GM23338 (cell line): Measurements from ENCODE around the gene CACNA1C. TPM values are rescaled to one million over a fixed set of nuclear protein-coding genes. Genes with fewer than 3 reads are reported as not detected.
A peak's percentile ranks its signal among the peaks of the same experiment; 100 is the strongest.

Experiments used
- ATAC-seq: fragments of 200-7000 bp; cut with Tn5 transposase; 3 replicates; pipeline ENCODE4 v1.9.1; 2020
- DNase-seq: peaks from one replicate; pipeline ENCODE4 v3.0.0-alpha.2; 2015; ENCODE audit warnings: low spot score
- H2AFZ ChIP-seq: fragments of 200-600 bp; sonication (generic); 2 replicates; pipeline ENCODE4 v1.8.0; 2016; ENCODE audit warnings: antibody characterized with exemption, mild to moderate bottlenecking, moderate library complexity
- H3F3A ChIP-seq: fragments of 200-600 bp; sonication (generic); replicated peaks from 2 replicates; pipeline ENCODE4 v1.8.0; 2017; ENCODE audit warnings: antibody characterized with exemption, mixed run types, low read depth
- H3K27ac ChIP-seq: fragments of 200-600 bp; sonication (generic); 2 replicates; pipeline ENCODE4 v1.6.1; 2016; ENCODE audit warnings: low read depth
- H3K27me3 ChIP-seq: fragments of 200-600 bp; sonication (generic); 2 replicates; pipeline ENCODE4 v1.8.0; 2016; ENCODE audit warnings: mild to moderate bottlenecking, mixed run types, moderate library complexity; ENCODE audit not compliant: insufficient read depth
- H3K36me3 ChIP-seq: fragments of 200-600 bp; sonication (generic); 2 replicates; pipeline ENCODE4 v1.8.0; 2016; ENCODE audit warnings: mild to moderate bottlenecking; ENCODE audit not compliant: insufficient read depth
- H3K4me1 ChIP-seq: fragments of 200-600 bp; sonication (generic); 2 replicates; pipeline ENCODE4 v1.8.0; 2016; ENCODE audit warnings: mild to moderate bottlenecking, moderate library complexity; ENCODE audit not compliant: insufficient read depth
- H3K4me2 ChIP-seq: fragments of 200-600 bp; sonication (generic); 2 replicates; pipeline ENCODE4 v1.7.1; 2017; ENCODE audit warnings: mixed run types
- H3K4me3 ChIP-seq: fragments of 200-600 bp; sonication (generic); 2 replicates; pipeline ENCODE4 v1.6.1; 2016; ENCODE audit warnings: mixed run types
- H3K79me2 ChIP-seq: fragments of 200-600 bp; sonication (generic); replicated peaks from 2 replicates; pipeline ENCODE4 v1.8.0; 2017; ENCODE audit warnings: mild to moderate bottlenecking; ENCODE audit not compliant: insufficient read depth
- H3K9me2 ChIP-seq: fragments of 200-600 bp; sonication (generic); 2 replicates; pipeline ENCODE4 v1.8.0; 2017; ENCODE audit not compliant: insufficient read depth
- H4K20me1 ChIP-seq: fragments of 200-600 bp; sonication (generic); replicated peaks from 2 replicates; pipeline ENCODE4 v1.8.0; 2017; ENCODE audit warnings: mild to moderate bottlenecking; ENCODE audit not compliant: insufficient read depth
- H3K27ac Mint-ChIP-seq: 2 replicates; pipeline ENCODE4 v1.8.0; 2020; ENCODE audit warnings: inconsistent platforms, mild to moderate bottlenecking, moderate library complexity, mixed read lengths
- H3K27me3 Mint-ChIP-seq: 3 replicates; pipeline ENCODE4 v1.8.0; 2022; ENCODE audit warnings: low read depth, mild to moderate bottlenecking, moderate library complexity, mixed read lengths, inconsistent platforms; ENCODE audit not compliant: insufficient read depth, poor library complexity
- H3K36me3 Mint-ChIP-seq: 3 replicates; pipeline ENCODE4 v1.8.0; 2021; ENCODE audit warnings: low read depth, mild to moderate bottlenecking, inconsistent platforms, moderate library complexity, mixed read lengths
- H3K4me1 Mint-ChIP-seq: 3 replicates; pipeline ENCODE4 v1.8.0; 2020; ENCODE audit warnings: mild to moderate bottlenecking, inconsistent platforms, mixed read lengths
- H3K4me3 Mint-ChIP-seq: 3 replicates; pipeline ENCODE4 v1.8.0; 2021; ENCODE audit warnings: moderate library complexity, mild to moderate bottlenecking, inconsistent platforms, mixed read lengths
- H3K9me3 Mint-ChIP-seq: 3 replicates; pipeline ENCODE4 v1.8.0; 2020; ENCODE audit warnings: moderate library complexity, mild to moderate bottlenecking, inconsistent platforms, mixed read lengths
- CREB1 ChIP-seq: fragments of 250-450 bp; sonication (Bioruptor Pico); IDR thresholded peaks from 2 replicates; pipeline ENCODE4 v1.5.0; 2020; ENCODE audit warnings: low read depth, mild to moderate bottlenecking, moderate library complexity
- ETS1 ChIP-seq: IDR thresholded peaks from 2 replicates; pipeline ENCODE4 v1.6.1; 2016; ENCODE audit warnings: antibody characterized with exemption
- EZH2phosphoT487 ChIP-seq: fragments of 200-600 bp; sonication (generic); IDR thresholded peaks from one replicate; pipeline ENCODE4 v1.8.1; 2018; ENCODE audit warnings: antibody characterized with exemption; ENCODE audit not compliant: unreplicated experiment
- NANOG ChIP-seq: IDR thresholded peaks from 2 replicates; pipeline ENCODE4 v1.6.1; 2016; ENCODE audit warnings: antibody characterized with exemption, borderline replicate concordance
- ZNF114 ChIP-seq: fragments of 250-450 bp; sonication (Bioruptor Pico); IDR thresholded peaks from 2 replicates; pipeline ENCODE4 v1.5.0; 2020; ENCODE audit warnings: mild to moderate bottlenecking, moderate library complexity
- ZNF331 ChIP-seq: fragments of 250-450 bp; sonication (Bioruptor Pico); IDR thresholded peaks from 2 replicates; pipeline ENCODE4 v1.5.0; 2020; ENCODE audit warnings: low read depth, mild to moderate bottlenecking, moderate library complexity
- polyA plus RNA-seq: library from polyadenylated mRNA; unstranded; fragments of >200 nt; fragmentation: Nextera tagmentation; extraction: Ambion mirVana; gene quantifications from 2 replicates; pipeline ENCODE4 v1.2.1, GENCODE V29; 2016
- total RNA-seq: library from RNA; depleted of rRNA; stranded (reverse); fragments of >200 nt; shearing (Covaris generic); gene quantifications from 2 replicates; pipeline ENCODE4 v1.2.3, GENCODE V29; 2014
- TF ChIP-seq, protein P1 (sequence below): IDR thresholded peaks from one replicate; pipeline ENCODE4 v1.6.1; 2018; ENCODE audit warnings: antibody characterized with exemption; ENCODE audit not compliant: unreplicated experiment
- TF ChIP-seq, protein P2 (sequence below), 2 experiments: fragments of 200-600 bp in 1 of 2; sonication (generic) in 1 of 2; conservative IDR thresholded peaks; 2 replicates each; pipeline versions ENCODE4 v1.5.1 to v1.6.1; 2016 to 2017; ENCODE audit warnings: antibody characterized with exemption in 2 of 2, low read depth in 2 of 2, mild to moderate bottlenecking in 2 of 2, moderate library complexity in 1 of 2
- TF ChIP-seq, protein P3 (sequence below): fragments of 250-450 bp; sonication (Bioruptor Pico); IDR thresholded peaks from 2 replicates; pipeline ENCODE4 v1.5.0; 2020; ENCODE audit warnings: mild to moderate bottlenecking, moderate library complexity

CACNA1C gene
- total and polyA plus RNA-seq, 2 experiments from 2014 or later: 0.78 to 2.1 TPM

DNA sequence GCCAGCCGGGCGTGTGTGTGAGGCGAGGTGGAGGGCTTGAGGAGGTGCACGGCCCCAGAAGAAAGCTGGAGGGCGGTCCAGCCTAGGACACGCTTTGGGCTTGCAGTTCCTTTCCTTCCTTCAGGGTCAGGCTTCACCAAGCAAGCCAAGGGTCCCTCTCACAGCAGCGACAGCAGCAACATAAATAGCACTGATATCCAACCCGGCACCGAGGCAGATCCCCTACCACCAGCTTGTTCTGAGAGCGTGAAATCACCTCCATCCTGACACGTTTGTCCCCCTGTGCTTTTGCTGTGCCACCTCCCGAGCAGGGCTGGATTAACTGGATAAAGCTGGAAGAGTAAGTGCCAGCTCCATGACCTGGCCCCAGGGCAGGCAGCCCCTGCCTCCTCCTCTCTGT is 251.4 kb downstream of the CACNA1C start:
- Histone ChIP-seq H3K4me2 (no peak overlapping the region), H4K20me1 (no peaks in the 10 kb centered on the region), H3K9me2 (no peaks in the 10 kb centered on the region), H3K4me1 (peaks cover 26% of the 10 kb centered on the region), H3K27me3 (no peaks in the 10 kb centered on the region), H2AFZ (no peak overlapping the region), H3K36me3 (no peaks in the 10 kb centered on the region), H3F3A (peaks cover 5% of the 10 kb centered on the region; the same call in 1 of the 2 replicates), H3K4me3 (no peak overlapping the region), H3K27ac (no peak overlapping the region), H3K79me2 (no peaks in the 10 kb centered on the region)
- Mint-ChIP-seq H3K9me3 (no peaks in the 10 kb centered on the region; the same call in 2 of the 3 replicates), H3K36me3 (peaks cover 3% of the 10 kb centered on the region; the same call in 1 of the 3 replicates), H3K4me3 (no peak overlapping the region), H3K27me3 (peaks cover 8% of the 10 kb centered on the region), H3K4me1 (peaks cover 31% of the 10 kb centered on the region), H3K27ac (no peak overlapping the region)
- ATAC-seq: no peak
- TF ChIP-seq EZH2phosphoT487: no peak
- TF ChIP-seq, protein P1, sequence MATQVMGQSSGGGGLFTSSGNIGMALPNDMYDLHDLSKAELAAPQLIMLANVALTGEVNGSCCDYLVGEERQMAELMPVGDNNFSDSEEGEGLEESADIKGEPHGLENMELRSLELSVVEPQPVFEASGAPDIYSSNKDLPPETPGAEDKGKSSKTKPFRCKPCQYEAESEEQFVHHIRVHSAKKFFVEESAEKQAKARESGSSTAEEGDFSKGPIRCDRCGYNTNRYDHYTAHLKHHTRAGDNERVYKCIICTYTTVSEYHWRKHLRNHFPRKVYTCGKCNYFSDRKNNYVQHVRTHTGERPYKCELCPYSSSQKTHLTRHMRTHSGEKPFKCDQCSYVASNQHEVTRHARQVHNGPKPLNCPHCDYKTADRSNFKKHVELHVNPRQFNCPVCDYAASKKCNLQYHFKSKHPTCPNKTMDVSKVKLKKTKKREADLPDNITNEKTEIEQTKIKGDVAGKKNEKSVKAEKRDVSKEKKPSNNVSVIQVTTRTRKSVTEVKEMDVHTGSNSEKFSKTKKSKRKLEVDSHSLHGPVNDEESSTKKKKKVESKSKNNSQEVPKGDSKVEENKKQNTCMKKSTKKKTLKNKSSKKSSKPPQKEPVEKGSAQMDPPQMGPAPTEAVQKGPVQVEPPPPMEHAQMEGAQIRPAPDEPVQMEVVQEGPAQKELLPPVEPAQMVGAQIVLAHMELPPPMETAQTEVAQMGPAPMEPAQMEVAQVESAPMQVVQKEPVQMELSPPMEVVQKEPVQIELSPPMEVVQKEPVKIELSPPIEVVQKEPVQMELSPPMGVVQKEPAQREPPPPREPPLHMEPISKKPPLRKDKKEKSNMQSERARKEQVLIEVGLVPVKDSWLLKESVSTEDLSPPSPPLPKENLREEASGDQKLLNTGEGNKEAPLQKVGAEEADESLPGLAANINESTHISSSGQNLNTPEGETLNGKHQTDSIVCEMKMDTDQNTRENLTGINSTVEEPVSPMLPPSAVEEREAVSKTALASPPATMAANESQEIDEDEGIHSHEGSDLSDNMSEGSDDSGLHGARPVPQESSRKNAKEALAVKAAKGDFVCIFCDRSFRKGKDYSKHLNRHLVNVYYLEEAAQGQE: no peak
- TF ChIP-seq ZNF114 (CRISPR knock-in tag): no peak
- no peak for TF ChIP-seq CREB1 (CRISPR knock-in tag)
- no peak for TF ChIP-seq NANOG
- no peak for DNase-seq

- peak overlapping the region; percentile 5; the same call in 1 of the 2 replicates for H3K4me2 ChIP-seq
- H2AFZ ChIP-seq: no peak overlapping the region
- H4K20me1 ChIP-seq: no peaks in the 10 kb centered on the region
- no peaks in the 10 kb centered on the region for H3K79me2 ChIP-seq
- peak overlapping the region; percentile 33; the same call in 1 of the 2 replicates for H3K27ac Mint-ChIP-seq
- no peaks in the 10 kb centered on the region; the same call in 2 of the 3 replicates for H3K9me3 Mint-ChIP-seq
- no peaks in the 10 kb centered on the region for H3K27me3 ChIP-seq
- peaks cover 4% of the 10 kb centered on the region for H3K27me3 Mint-ChIP-seq
- peaks cover 26% of the 10 kb centered on the region for H3K4me1 ChIP-seq
- no peaks in the 10 kb centered on the region for H3K9me2 ChIP-seq
- H3K36me3 ChIP-seq: no peaks in the 10 kb centered on the region
- DNase-seq (peak; percentile 44), ATAC-seq (peak; percentile 67)
- H3K27ac ChIP-seq: no peak overlapping the region
- H3F3A ChIP-seq: peaks cover 5% of the 10 kb centered on the region; the same call in 1 of the 2 replicates
- peaks cover 3% of the 10 kb centered on the region; the same call in 1 of the 3 replicates for H3K36me3 Mint-ChIP-seq
- no peak overlapping the region for H3K4me3 Mint-ChIP-seq
- peaks cover 29% of the 10 kb centered on the region for H3K4me1 Mint-ChIP-seq
- H3K4me3 ChIP-seq: no peak overlapping the region
- TF ChIP-seq CREB1 (CRISPR knock-in tag) (no peak), ETS1 (no peak), ZNF331 (CRISPR knock-in tag) (no peak)
- TF ChIP-seq, protein P2, sequence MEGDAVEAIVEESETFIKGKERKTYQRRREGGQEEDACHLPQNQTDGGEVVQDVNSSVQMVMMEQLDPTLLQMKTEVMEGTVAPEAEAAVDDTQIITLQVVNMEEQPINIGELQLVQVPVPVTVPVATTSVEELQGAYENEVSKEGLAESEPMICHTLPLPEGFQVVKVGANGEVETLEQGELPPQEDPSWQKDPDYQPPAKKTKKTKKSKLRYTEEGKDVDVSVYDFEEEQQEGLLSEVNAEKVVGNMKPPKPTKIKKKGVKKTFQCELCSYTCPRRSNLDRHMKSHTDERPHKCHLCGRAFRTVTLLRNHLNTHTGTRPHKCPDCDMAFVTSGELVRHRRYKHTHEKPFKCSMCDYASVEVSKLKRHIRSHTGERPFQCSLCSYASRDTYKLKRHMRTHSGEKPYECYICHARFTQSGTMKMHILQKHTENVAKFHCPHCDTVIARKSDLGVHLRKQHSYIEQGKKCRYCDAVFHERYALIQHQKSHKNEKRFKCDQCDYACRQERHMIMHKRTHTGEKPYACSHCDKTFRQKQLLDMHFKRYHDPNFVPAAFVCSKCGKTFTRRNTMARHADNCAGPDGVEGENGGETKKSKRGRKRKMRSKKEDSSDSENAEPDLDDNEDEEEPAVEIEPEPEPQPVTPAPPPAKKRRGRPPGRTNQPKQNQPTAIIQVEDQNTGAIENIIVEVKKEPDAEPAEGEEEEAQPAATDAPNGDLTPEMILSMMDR (conservative IDR thresholded peaks at IDR 0.05; ENCODE audit: low read depth in 2 of 2): no peak
- TF ChIP-seq, protein P3, sequence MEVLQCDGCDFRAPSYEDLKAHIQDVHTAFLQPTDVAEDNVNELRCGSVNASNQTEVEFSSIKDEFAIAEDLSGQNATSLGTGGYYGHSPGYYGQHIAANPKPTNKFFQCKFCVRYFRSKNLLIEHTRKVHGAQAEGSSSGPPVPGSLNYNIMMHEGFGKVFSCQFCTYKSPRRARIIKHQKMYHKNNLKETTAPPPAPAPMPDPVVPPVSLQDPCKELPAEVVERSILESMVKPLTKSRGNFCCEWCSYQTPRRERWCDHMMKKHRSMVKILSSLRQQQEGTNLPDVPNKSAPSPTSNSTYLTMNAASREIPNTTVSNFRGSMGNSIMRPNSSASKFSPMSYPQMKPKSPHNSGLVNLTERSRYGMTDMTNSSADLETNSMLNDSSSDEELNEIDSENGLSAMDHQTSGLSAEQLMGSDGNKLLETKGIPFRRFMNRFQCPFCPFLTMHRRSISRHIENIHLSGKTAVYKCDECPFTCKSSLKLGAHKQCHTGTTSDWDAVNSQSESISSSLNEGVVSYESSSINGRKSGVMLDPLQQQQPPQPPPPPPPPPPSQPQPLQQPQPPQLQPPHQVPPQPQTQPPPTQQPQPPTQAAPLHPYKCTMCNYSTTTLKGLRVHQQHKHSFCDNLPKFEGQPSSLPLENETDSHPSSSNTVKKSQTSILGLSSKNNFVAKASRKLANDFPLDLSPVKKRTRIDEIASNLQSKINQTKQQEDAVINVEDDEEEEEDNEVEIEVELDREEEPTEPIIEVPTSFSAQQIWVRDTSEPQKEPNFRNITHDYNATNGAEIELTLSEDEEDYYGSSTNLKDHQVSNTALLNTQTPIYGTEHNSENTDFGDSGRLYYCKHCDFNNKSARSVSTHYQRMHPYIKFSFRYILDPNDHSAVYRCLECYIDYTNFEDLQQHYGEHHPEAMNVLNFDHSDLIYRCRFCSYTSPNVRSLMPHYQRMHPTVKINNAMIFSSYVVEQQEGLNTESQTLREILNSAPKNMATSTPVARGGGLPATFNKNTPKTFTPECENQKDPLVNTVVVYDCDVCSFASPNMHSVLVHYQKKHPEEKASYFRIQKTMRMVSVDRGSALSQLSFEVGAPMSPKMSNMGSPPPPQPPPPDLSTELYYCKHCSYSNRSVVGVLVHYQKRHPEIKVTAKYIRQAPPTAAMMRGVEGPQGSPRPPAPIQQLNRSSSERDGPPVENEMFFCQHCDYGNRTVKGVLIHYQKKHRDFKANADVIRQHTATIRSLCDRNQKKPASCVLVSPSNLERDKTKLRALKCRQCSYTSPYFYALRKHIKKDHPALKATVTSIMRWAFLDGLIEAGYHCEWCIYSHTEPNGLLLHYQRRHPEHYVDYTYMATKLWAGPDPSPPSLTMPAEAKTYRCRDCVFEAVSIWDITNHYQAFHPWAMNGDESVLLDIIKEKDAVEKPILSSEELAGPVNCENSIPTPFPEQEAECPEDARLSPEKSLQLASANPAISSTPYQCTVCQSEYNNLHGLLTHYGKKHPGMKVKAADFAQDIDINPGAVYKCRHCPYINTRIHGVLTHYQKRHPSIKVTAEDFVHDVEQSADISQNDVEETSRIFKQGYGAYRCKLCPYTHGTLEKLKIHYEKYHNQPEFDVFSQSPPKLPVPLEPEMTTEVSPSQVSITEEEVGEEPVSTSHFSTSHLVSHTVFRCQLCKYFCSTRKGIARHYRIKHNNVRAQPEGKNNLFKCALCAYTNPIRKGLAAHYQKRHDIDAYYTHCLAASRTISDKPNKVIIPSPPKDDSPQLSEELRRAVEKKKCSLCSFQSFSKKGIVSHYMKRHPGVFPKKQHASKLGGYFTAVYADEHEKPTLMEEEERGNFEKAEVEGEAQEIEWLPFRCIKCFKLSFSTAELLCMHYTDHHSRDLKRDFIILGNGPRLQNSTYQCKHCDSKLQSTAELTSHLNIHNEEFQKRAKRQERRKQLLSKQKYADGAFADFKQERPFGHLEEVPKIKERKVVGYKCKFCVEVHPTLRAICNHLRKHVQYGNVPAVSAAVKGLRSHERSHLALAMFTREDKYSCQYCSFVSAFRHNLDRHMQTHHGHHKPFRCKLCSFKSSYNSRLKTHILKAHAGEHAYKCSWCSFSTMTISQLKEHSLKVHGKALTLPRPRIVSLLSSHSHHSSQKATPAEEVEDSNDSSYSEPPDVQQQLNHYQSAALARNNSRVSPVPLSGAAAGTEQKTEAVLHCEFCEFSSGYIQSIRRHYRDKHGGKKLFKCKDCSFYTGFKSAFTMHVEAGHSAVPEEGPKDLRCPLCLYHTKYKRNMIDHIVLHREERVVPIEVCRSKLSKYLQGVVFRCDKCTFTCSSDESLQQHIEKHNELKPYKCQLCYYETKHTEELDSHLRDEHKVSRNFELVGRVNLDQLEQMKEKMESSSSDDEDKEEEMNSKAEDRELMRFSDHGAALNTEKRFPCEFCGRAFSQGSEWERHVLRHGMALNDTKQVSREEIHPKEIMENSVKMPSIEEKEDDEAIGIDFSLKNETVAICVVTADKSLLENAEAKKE (CRISPR knock-in tag): no peak
These were observed 253.2 kb downstream of the CACNA1C start for GRCh38 chr12:2306012-2306411.
